Measurements from ENCODE around the gene FASN. TPM values are rescaled to one million over a fixed set of nuclear protein-coding genes. Genes with fewer than 3 reads are reported as not detected.

FASN gene
- total RNA-seq, 1 experiment from 2014 or later: 433 TPM

GRCh38 chr17:82048571-82048971 is 49.5 kb downstream of the FASN start:
- Histone ChIP-seq H2BK20ac (ENCODE audit: low read depth, low read length, poor library complexity, severe bottlenecking) (no peak overlapping the region), H3T11ph (ENCODE audit: low read length) (no peak overlapping the region), H3K9ac (ENCODE audit: extremely low read depth, insufficient read length, low read length) (no peak overlapping the region), H3K4me1 (ENCODE audit: insufficient read depth, low read length) (no peaks in the 10 kb centered on the region; the same call in 1 of the 2 replicates), H3K4me2 (ENCODE audit: insufficient read depth, insufficient read length, low read length) (no peak overlapping the region), H2AK5ac (ENCODE audit: insufficient read length, low read length) (no peak overlapping the region), H4K8ac (replicated peaks; ENCODE audit: insufficient read length, low read depth, low read length) (no peak overlapping the region), H3K14ac (ENCODE audit: insufficient read depth, low read length) (no peak overlapping the region), H3K4ac (ENCODE audit: low read depth, low read length) (no peak overlapping the region), H2AFZ (ENCODE audit: low read length) (no peak overlapping the region), H3K23me2 (ENCODE audit: insufficient read length, low read depth, low read length, poor library complexity, severe bottlenecking) (no peaks in the 10 kb centered on the region), H3K23ac (ENCODE audit: insufficient read length, low read depth, low read length) (no peak overlapping the region), H2BK120ac (ENCODE audit: low read depth, low read length, poor library complexity, severe bottlenecking) (no peak overlapping the region), H3K27ac (ENCODE audit: insufficient read length, low read depth, low read length) (no peak overlapping the region), H3K56ac (ENCODE audit: insufficient read length, low read depth, low read length) (no peak overlapping the region), H3K9me3 (ENCODE audit: control insufficient read depth, low read depth, low read length) (no peaks in the 10 kb centered on the region), H3K18ac (ENCODE audit: insufficient read length, low read depth, low read length) (no peak overlapping the region), H2BK12ac (ENCODE audit: insufficient read length, low read depth, low read length) (no peak overlapping the region), H2BK5ac (ENCODE audit: insufficient read length, low read length) (no peak overlapping the region), H4K5ac (ENCODE audit: insufficient read length, low read depth, low read length) (no peak overlapping the region), H4K91ac (ENCODE audit: insufficient read length, low read depth, low read length) (no peak overlapping the region), H3K27me3 (ENCODE audit: insufficient read depth, low read length) (no peaks in the 10 kb centered on the region), H3K79me2 (ENCODE audit: insufficient read depth, low read length) (no peaks in the 10 kb centered on the region), H4K20me1 (ENCODE audit: control insufficient read depth, insufficient read depth, insufficient read length) (no peaks in the 10 kb centered on the region), H2BK15ac (ENCODE audit: low read depth, low read length) (no peak overlapping the region), H3K79me1 (ENCODE audit: insufficient read depth, low read depth, low read length, poor library complexity, severe bottlenecking) (peaks cover 2% of the 10 kb centered on the region)
- Mint-ChIP-seq H3K4me1 (peaks cover 0 to 16% of the 10 kb centered on the region in 2 experiments; a peak in 2 of 4 replicates), H3K27ac (no peak overlapping the region), H3K9me3 (no peaks in the 10 kb centered on the region), H3K36me3 (ENCODE audit: insufficient read depth in 1 of 3, low read depth in 3 of 3) (peaks cover 6 to 25% (median 25%) of the 10 kb centered on the region in 3 experiments; a peak in 6 of 7 replicates), H3K4me3 (no peak overlapping the region), H3K27me3 (ENCODE audit: low read depth) (no peaks in the 10 kb centered on the region; the same call in 1 of the 2 replicates)
- TF ChIP-seq CTCF (conservative IDR thresholded peaks at IDR 0.05): no peak
- no peak for DNase-seq
- no CpG with 5 or more reads among the region's 20 CpGs for WGBS (ENCODE audit: extremely low coverage, insufficient read length, low lambda C conversion rate)

Data from H9 (cell line).